NCI-H460 (cell line): ENCODE data around the gene ERP27. TPM values are rescaled to one million over a fixed set of nuclear protein-coding genes. Genes with fewer than 3 reads are reported as not detected.

ENCODE experiments used
- DNase-seq: peaks from one replicate; pipeline ENCODE4 v3.0.0-alpha.2; 2016; ENCODE audit warnings: low read depth; ENCODE audit errors: extremely low read depth
- total RNA-seq: library from RNA; depleted of rRNA; stranded (reverse); fragments of >200 nt; shearing (Covaris generic); gene quantifications from 2 replicates; pipeline ENCODE4 v1.2.3, GENCODE V29; 2014

Gene ERP27
- total RNA-seq, 1 experiment from 2014 or later: not detected

- DNase-seq: no peak
Measured at GRCh38 chr12:14941369-14941768, 3.0 kb upstream of the ERP27 start.

GRCh38 chr12:14937689-14938088, 648 bp downstream of the ERP27 start:
- no peak for DNase-seq

- DNase-seq: no peak
Measured at GRCh38 chr12:14937014-14937413, 1.3 kb downstream of the ERP27 start.

GRCh38 chr12:14936224-14936861, 2.0 kb downstream of the ERP27 start:
- no peak for DNase-seq

- no peak for DNase-seq
Measured at GRCh38 chr12:14935031-14935430, 3.3 kb downstream of the ERP27 start.

- DNase-seq: no peak
Measured at GRCh38 chr12:14934511-14934910, 3.8 kb downstream of the ERP27 start.

GRCh38 chr12:14931791-14932560, 6.4 kb downstream of the ERP27 start:
- DNase-seq: no peak

GRCh38 chr12:14931359-14931758, 7.0 kb downstream of the ERP27 start:
- DNase-seq: no peak

- no peak for DNase-seq
Measured at GRCh38 chr12:14930299-14930698, 8.0 kb downstream of the ERP27 start.

GRCh38 chr12:14928931-14929330, 9.4 kb downstream of the ERP27 start:
- no peak for DNase-seq

GRCh38 chr12:14927267-14927666, 11.1 kb downstream of the ERP27 start:
- DNase-seq: no peak

GRCh38 chr12:14924541-14924940, 13.8 kb downstream of the ERP27 start:
- no peak for DNase-seq

GRCh38 chr12:14923944-14924343, 14.4 kb downstream of the ERP27 start:
- no peak for DNase-seq

GRCh38 chr12:14921218-14921617, 17.1 kb downstream of the ERP27 start:
- no peak for DNase-seq

GRCh38 chr12:14920475-14921126, 17.7 kb downstream of the ERP27 start:
- no peak for DNase-seq

- DNase-seq: no peak
Measured at GRCh38 chr12:14919455-14919854, 18.9 kb downstream of the ERP27 start.

- no peak for DNase-seq
Measured at GRCh38 chr12:14915736-14916135, 22.6 kb downstream of the ERP27 start.

- DNase-seq: no peak
Measured at GRCh38 chr12:14913381-14913781, 25.0 kb downstream of the ERP27 start.

- no peak for DNase-seq
Measured at GRCh38 chr12:14911131-14911530, 27.2 kb downstream of the ERP27 start.

- no peak for DNase-seq
Measured at GRCh38 chr12:14910090-14910915, 28.0 kb downstream of the ERP27 start.

GRCh38 chr12:14907953-14908352, 30.4 kb downstream of the ERP27 start:
- no peak for DNase-seq
